Dedifferentiated amniotic fluid mesenchymal stem cell (primary cell): Measurements from ENCODE around the gene NUDT3.
A peak's percentile ranks its signal among the peaks of the same experiment; 100 is the strongest.
"Not testable (repeated sequence)": the region's sequence is repeated elsewhere in the genome, so short reads cannot be mapped to it uniquely, and the experiment has no call there.

Experiments
- DNase-seq: peaks from one replicate; pipeline ENCODE4 v3.0.0-alpha.2; 2016; ENCODE audit errors: extremely low spot score

NUDT3 gene

DNA sequence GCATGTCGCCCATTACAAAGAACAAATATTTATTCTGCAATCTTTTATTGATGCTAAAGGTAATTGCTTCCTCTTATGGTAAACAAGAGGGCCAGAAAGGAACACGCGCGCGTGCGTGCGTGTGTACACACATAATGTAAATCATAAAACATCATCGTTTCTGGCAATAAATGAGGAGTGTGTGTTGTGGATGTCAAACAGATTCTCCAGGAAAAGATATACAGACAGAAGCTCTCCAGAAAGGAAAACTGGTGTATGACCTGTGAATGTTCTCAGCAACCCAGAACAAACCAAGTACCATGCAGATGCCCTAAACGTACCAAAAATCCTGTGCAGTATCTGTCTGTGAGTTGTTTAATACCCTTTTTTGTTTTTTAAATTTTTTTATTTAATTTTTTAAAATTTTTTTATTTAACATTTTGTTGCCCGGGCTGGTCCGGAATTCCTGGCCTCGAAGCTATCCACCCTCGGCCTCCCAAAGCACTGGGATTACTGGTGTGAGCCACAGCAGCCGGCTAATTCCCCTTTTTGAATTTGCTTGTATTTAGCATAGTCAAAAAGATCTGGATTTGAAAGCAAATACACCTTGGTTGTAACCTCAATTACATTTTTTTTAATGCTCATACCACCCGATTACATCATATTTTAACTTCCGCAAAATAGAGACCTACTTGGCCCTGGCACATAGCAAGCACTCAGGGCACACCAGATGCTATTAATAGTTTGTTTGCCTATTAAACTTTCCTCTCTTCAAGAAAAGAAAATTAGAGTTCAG lies 909 bp upstream of the NUDT3 start:
- DNase-seq, result no peak

DNA sequence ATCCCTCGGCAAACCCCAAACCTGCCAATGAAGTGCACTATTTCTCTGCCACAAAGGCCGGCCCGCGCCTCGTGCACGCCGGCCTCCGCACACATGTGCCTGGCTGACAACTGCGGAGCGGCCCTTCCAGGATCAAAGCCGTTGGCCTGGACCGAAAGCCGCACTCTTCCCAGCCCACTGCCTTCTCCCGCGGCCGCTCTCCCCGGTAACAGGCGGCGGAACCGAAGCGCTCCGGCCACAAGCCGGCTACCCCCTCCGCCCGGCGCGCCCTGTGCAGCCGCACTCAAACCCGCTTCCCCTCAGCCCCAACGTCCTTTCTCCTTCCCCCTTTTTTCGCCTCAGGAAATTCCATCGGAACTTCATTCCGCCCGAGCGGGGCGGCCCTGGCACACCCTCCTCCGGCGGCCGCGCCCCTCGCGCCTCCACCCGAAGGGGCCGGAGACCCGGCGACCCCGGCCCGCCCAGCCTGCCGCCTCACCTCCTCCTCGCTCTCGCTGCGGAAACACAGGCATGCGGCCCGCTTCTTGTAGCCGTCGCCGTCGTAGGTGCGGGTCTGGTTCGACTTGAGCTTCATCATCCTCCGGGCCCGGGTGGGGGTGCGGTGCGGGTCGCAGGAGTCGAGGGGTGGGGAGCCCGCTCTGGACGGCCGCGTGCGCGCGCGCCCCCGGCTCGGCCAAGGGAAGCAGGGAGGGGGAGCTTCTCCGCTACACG lies 528 bp downstream of the NUDT3 start:
- peak; percentile 17 for DNase-seq

DNA sequence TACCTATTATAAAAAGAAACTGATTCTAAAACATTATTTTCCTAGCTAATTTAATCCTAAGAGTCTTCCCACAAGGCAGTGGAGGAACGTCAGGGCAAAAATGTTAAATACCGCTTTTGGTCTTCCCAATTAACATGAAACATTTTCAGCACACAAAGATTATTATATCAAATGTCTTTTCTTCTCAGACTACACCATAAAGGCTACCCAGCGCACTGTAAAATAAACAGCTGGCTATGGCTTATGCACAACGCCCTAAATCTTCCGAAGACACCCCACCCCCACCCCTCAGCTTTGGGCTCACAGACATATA lies 1.0 kb downstream of the NUDT3 start:
- DNase-seq, result no peak

DNA sequence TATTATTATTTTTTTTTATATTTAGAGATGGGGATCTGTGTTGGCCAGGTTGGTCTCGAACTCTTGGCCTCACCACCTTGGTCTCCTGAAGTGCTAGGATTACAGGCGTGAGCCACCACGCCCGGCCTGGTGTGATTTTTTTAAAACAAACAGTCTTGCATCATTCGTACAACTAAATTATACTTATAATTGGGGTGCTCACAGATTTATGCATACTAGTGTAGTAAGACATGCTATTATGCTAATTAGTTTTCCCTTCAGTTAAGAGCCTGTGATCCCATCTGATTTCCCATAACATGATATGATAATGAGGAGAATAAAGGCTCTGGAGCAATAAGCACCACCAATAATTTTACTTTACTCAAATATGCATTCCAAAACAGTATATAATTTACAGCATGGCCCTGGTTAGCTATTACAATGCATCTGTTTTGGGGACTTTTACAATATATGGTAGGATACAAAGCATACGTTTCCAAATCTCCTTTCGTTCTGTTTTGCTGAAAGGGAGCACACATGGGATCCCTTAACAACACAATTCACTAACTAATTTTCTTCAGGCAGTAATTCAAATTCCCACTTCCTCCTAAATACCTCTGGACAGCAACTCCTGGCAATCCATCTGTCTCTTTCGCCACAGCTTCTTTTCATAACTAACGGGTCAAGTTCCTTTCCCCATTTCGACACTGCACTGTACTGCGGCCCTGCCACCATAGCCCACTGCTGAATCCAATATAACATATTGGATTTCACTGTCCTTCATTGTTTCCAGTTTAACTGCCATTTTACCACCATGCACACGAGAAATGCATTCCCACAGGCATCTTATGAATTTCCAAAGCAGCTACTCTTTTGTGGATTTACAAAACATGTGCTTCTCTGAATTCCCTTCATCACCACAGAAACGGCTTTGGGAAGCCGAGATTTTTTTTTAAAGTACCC lies 1.7 kb downstream of the NUDT3 start:
- DNase-seq, result peak; percentile 69

DNA sequence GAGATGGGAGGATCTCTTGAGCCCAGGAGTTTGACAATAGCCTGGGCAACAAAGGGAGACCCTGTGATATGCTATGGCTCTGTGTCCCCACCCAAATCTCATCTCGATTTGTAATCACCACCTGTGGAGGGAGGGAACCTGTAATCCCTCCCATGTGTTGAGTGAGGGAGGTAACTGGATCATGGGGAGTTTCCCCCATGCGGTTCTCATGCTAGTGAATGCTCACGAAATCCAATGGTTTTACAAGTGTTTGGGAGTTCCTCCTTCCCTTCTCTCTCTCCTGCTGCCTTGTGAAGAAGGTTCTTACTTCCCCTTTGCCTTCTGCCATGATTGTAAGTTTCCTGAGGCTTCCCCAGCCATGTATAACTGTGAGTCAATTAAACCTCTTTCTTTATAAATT lies 3.4 kb downstream of the NUDT3 start:
- DNase-seq, result no peak

DNA sequence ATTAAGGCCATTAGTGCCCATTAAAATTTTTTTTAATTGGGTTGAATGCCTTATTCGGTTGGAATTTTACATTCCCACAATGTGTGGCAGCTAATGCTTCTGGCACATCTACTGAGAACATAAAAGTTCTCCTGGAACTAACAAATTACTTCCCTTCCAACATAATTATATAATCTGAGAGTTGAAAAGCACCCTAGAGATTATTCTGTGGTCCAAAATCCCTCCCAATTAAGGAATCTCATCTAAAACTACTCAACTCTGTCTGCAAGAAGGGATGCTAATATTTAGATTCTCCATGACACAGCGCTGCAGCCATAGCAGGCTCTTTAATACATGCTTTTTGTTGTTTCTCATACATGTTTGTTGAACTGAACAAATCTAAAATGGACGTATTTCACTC lies 4.0 kb downstream of the NUDT3 start:
- no peak for DNase-seq

DNA sequence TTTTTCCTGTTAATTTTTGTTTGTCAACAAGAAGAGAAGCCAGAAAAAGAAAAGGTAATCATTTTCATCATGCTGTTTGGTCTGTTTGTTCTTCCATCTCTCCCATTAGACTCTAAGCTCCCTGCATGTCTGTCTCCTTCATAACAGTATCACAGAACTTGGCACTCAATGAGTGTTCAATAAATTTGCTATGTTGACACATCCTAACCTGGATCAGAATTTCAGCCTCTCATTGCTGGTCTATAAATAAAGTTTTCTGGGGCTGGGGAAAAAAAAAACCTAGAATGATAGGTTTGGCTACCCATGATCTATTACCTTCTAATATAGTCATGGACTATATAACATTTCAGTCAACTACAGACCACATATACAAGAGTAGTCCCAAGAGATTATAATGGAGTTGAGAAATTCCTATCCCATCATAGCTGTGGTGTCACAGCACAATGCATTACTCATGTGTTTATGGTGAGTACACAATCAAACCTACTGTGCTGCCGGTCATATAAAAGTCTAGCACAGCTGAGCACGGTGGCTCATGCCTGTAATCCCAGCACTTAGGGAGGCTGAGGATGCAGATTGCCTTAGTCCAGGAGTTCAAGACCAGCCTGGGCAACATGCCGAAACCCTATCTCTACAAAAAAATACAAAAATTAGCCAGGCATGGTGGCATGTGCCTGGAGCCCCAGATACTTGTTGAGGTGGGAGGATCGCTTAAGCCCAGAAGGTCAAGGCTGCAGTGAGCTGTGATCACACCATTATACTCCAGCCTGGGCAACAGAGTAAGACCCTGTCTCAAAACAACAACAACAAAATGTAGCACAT lies 5.9 kb downstream of the NUDT3 start:
- DNase-seq, result no peak

DNA sequence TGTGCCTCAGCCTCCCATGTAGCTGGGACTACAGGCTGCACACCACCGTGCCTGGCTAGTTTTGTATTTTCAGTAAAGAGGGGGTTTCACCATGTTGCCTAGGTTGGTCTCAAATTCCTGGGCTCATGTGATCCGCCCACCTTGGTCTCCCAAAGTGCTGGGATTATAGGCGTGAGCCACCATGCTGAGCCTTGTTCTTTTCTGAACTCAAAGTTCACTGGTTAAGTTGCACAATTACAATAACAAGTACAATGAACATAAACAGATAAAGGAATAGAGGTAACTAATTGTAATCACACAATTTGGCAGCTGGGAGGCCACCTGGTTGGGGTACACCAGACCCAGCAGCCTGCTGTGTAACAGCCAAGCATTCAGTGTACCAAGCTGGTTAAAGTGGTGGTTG lies 6.7 kb downstream of the NUDT3 start:
- no peak for DNase-seq

DNA sequence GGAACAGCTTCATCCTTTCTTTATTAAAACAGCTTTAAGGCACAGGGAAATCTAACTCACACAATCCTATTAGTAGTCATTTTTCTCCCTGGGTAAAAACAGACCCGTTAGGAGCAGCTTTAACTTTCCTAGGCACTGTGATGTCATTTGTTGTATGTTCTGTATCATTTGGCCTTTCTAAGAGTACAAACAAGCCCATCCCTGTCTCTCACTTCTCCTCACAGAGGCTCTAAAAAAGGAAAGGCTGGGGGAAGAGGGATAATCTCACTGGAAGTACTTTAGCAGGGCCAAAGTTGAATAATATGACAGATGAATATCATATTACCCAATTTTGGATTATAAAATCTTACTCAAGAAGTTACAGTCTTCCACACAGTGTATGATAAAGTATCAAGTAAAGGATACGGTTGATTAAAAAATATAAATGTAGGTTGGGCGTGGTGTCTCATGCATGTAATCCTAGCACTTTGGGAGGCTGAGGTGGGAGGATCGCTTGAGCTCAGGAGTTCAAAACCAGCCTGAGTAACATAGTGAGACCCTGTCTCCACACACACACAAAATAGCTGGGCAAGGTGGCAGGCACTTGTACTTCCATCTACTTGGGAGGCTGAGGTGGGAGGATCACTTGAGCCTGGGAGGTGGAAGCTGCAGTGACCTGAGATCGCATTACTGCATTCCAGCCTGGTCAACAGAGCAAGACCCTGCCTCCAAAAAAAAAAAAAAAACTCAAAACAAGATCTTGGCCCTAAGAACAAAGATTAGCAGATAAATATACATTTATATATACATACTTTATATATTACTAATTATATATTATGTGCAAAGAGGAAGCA lies 7.9 kb downstream of the NUDT3 start:
- no peak for DNase-seq

DNA sequence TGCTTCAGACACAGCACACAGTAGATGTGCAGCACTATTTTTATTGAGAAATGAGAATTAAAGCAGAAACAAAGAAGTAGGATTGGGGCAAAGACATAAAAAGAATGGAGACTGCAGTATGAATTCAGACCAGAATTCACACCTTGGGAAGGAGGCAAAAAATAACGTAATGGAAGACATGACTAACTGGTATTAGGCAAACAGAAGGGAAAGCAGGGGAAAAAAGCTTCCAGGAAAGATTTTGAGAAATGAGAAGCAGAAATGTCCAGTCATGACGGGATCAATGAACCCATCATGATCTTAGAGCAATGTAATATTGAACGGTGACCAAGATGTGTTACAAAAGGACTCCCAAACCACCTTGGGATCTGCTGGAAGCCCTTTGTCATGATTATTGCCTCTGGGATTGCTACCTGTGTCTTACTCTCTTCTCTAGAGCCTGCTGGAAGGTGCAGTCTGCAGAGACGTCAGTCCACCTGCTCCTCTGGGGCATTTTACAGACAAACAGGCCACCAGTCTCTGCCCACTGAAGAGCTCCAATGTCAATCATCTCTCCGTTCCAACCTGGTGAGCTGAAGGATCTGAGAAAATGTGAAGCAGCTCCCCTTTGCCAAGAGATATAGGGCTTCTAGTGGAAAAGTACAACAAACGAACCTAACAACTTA lies 8.7 kb downstream of the NUDT3 start:
- no peak for DNase-seq

DNA sequence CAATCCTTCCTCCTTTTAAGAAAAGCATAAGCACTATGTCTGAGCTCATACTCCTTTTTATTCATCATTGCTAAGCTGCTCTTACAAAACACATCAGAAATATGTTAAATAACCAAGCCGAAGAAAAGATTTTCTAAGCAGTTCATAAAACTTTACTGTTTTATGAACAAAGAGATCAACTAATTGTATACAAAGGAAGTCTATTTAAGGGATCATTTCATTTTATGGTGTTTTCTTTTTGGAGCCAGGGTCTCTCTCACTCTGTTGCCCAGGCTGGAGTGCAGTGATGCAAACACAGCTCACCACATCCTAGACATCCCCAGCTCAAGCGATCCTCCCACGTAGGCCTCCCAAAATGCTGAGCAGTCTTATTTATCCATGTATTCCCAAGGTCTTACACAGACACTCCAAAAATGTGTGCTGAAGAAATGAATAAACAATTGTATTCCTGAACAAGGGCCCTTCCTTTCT lies 9.3 kb downstream of the NUDT3 start:
- DNase-seq, result no peak

DNA sequence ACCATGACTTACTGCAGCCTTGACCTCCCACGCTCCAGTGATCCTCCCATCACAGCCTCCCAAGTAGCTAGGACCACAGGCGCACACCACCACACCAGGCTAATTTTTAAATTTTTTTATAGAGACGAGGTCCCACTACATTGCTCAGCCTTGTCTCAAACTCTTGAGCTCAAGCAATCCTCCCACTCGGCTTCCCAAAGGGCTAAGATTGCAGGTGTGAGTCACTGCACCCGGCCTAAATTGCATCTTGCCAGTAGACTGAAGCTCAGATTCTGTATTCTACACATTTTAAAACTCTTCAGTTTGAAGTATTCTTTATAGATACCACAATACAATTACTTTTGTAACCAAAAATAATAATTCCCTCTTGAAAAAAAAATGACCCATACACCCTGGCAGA lies 11.4 kb downstream of the NUDT3 start:
- DNase-seq, result no peak

DNA sequence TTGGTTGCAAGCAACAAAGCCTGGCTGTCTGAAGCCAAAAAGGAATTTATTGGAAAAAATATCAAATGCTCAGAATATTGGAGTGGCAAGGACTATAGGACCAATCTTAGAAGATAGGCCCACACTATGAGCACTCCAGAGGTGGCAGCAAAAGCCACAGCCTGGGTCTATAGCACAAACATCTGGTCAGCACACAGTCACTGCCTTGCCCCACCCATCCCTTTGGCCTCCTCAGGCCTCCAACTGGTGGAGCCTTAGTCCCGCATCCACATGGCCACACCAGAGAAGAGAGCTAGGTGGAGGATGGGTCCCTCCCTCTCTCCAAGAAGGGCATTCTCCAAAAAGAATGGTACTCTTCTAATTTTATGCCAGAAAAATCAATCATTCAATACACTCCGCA lies 14.0 kb downstream of the NUDT3 start:
- no peak for DNase-seq

DNA sequence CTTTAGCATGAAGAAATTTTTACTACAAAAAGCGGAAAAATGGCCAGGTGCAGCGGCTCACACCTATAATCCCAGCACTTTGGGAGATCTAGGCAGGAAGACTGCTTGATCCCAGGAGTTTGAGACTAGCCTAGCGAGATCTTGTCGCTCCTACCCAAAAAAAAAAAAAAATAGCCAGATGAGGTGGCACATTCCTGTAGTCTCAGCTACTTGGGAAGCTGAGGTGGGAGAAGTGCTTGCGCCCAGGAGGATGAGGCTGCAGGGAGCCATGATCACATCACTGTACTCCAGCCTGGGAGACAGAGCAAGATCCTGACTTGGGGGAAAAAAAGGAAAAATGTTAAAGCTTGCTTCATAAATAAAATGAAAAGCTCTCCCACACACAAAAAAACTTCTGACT lies 14.5 kb downstream of the NUDT3 start:
- no peak for DNase-seq

DNA sequence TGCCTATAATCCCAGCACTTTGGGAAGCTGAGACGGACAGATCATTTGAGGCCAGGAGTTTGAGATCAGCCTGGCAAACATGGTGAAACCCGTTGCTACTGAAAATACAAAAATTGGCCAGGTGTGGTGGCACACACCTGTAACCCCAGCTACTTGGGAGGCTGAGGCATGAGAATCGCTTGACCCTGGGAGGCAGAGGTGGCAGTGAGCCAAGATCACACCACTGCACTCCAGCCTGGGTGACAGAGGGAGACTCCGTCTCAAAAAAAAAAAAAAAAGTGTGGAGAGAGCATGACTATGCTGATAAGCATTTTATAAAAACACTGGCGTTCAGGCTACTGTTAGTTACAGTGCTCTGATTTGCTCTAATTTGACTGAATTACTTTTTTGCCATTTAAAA lies 14.9 kb downstream of the NUDT3 start:
- not testable (repeated sequence) for DNase-seq

DNA sequence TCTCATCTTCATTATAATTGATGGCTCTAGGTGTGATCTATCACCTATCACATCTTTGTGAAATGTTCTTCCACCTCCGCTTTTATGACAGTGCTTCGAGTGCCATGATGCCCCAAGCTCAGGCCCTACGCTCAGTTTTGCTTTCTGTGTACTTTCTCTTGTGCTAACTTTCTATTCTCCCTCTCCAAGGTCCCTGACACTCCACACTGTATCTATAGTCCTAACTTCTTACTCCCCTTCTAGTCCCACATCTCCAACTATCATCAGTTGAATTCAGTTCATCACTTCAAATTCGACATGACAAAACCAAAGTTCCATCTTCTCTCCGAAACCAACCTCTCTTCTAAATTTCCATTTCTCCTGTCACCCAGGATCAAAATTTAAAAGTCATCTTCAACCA lies 16.6 kb downstream of the NUDT3 start:
- no peak for DNase-seq

DNA sequence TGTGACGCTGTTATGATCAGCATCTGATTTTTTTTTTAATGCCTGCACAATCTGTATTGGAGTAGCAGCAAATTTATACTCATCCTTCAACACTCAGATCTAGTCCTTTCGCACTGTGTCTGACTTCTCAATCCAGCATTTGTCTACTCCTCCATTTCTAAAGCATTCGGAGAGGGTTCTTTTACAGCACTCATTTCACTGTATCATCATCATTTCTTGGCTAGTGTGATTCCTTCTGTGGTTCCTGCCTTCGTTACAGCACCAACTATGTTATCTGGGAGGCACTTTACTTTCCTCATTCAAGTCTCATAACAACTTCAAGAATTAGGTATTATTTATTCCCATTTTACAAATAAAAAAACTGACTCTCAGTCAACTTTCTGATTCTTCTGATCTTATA lies 18.0 kb downstream of the NUDT3 start:
- no peak for DNase-seq

DNA sequence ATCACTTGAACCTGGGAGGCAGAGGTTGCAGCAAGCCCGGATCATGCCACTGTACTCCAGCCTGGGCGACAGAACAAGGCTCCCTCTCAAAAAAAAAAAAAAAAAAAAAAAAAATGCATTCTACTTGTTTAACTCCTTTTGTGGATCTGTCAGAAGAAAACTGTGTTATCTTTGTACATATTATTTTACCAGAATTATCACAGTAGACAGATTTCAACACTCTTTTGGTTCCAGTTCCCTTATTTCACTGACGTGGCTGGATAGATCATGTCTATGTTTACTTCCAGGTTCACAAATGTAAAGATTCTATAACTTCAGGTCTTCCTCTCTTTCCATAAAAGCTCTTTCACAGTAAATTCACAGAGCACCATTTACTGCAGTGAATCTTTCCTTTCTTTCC lies 18.4 kb downstream of the NUDT3 start:
- no peak for DNase-seq

DNA sequence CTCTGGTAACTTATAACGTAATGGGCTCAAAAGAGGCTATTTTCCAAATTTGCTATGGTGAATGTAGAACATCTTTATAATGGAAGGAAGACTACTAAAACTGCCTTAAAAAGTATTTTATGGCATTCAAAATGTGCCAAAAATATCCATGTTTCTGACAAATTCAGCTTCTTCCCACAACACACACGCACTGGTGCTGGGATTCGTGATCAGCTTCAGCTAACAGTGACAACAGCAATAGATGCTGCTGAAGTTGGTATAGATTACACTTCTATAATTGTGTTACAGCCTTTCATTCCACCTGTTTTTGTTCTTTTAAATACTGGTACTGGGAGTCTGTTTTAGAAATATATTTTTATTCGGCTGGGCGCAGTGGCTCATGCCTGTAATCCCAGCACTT lies 19.0 kb downstream of the NUDT3 start:
- no peak for DNase-seq

DNA sequence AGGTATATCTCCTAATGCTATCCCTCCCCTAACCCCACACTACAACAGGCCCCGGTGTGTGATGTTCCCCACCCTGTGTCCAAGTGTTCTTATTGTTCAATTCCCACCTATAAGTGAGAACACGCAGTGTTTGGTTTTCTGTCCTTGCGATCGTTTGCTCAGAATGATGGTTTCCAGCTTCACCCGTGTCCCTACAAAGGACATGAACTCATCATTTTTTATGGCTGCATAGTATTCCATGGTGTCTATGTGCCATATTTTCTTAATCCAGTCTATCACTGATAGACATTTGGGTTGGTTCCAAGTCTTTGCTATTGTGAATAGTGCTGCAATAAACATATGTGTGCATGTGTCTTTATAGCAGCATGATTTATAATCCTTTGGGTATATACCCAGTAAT lies 20.6 kb downstream of the NUDT3 start:
- not testable (repeated sequence) for DNase-seq
